Glutamatergic neuron (in vitro differentiated cells): ENCODE data around the gene MMS19. TPM values are rescaled to one million over a fixed set of nuclear protein-coding genes. Genes with fewer than 3 reads are reported as not detected.

Experiments
- DNase-seq: peaks from one replicate; pipeline ENCODE4 v3.0.0; 2022
- H3K27ac Mint-ChIP-seq: one replicate; pipeline ENCODE4 v1.8.0; 2020; ENCODE audit warnings: mild to moderate bottlenecking, mixed read lengths, inconsistent platforms; ENCODE audit not compliant: unreplicated experiment
- H3K27me3 Mint-ChIP-seq: one replicate; pipeline ENCODE4 v1.8.0; 2020; ENCODE audit warnings: mild to moderate bottlenecking, moderate library complexity, mixed read lengths, inconsistent platforms; ENCODE audit not compliant: unreplicated experiment
- H3K36me3 Mint-ChIP-seq: one replicate; pipeline ENCODE4 v1.8.0; 2020; ENCODE audit warnings: mild to moderate bottlenecking, mixed read lengths, inconsistent platforms; ENCODE audit not compliant: unreplicated experiment
- H3K4me1 Mint-ChIP-seq: one replicate; pipeline ENCODE4 v1.8.0; 2020; ENCODE audit warnings: mild to moderate bottlenecking, low read depth, mixed read lengths, inconsistent platforms; ENCODE audit not compliant: unreplicated experiment
- H3K4me3 Mint-ChIP-seq: one replicate; pipeline ENCODE4 v1.8.0; 2020; ENCODE audit warnings: mild to moderate bottlenecking, mixed read lengths, inconsistent platforms; ENCODE audit not compliant: unreplicated experiment
- H3K9me3 Mint-ChIP-seq: one replicate; pipeline ENCODE4 v1.8.0; 2020; ENCODE audit warnings: mild to moderate bottlenecking, moderate library complexity, mixed read lengths, inconsistent platforms; ENCODE audit not compliant: unreplicated experiment
- CTCF ChIP-seq: fragments of 200-600 bp; sonication (generic); IDR thresholded peaks from one replicate; pipeline ENCODE4 v1.5.0; 2021; ENCODE audit not compliant: partially characterized antibody, unreplicated experiment
- total RNA-seq: library from RNA; stranded (reverse); fragmentation: NEBNext Ultra II Directional; extraction: Animal tissue kit (Norgen Biotek cat#: 25700); gene quantifications from one replicate; pipeline ENCODE4 v1.2.1, GENCODE V29; 2021; ENCODE audit not compliant: unreplicated experiment

The MMS19 gene
- total RNA-seq, 1 donor from 2014 or later, result 139 TPM

- TF ChIP-seq CTCF, result no peak
- peaks cover 9% of the 10 kb centered on the region for H3K9me3 Mint-ChIP-seq
- peak overlapping the region; percentile 12 for H3K27ac Mint-ChIP-seq
These were observed 41.5 kb downstream of the MMS19 start for GRCh38 chr10:97456686-97457065.

GRCh38 chr10:97456034-97456685 is 42.1 kb downstream of the MMS19 start:
- H3K27me3 Mint-ChIP-seq, result peaks cover 17% of the 10 kb centered on the region
- peaks cover 12% of the 10 kb centered on the region for H3K36me3 Mint-ChIP-seq

More at GRCh38 chr10:97456686-97457065, 41.5 kb downstream of the MMS19 start:
- H3K27me3 Mint-ChIP-seq, result peaks cover 17% of the 10 kb centered on the region
- H3K4me3 Mint-ChIP-seq, result no peak overlapping the region
- DNase-seq, result no peak
- peaks cover 2% of the 10 kb centered on the region for H3K4me1 Mint-ChIP-seq
- peaks cover 12% of the 10 kb centered on the region for H3K36me3 Mint-ChIP-seq

GRCh38 chr10:97454330-97455036 is 43.7 kb downstream of the MMS19 start:
- Mint-ChIP-seq H3K27ac (peak overlapping the region; percentile 18), H3K36me3 (peaks cover 12% of the 10 kb centered on the region), H3K4me3 (no peak overlapping the region), H3K4me1 (peaks cover 2% of the 10 kb centered on the region), H3K9me3 (peaks cover 9% of the 10 kb centered on the region), H3K27me3 (peaks cover 17% of the 10 kb centered on the region)
- DNase-seq, result no peak
- no peak for TF ChIP-seq CTCF

More at GRCh38 chr10:97456034-97456685, 42.1 kb downstream of the MMS19 start:
- Mint-ChIP-seq H3K9me3 (peaks cover 9% of the 10 kb centered on the region), H3K4me1 (peaks cover 2% of the 10 kb centered on the region), H3K27ac (no peak overlapping the region), H3K4me3 (no peak overlapping the region)
- DNase-seq, result no peak
- TF ChIP-seq CTCF, result no peak

GRCh38 chr10:97452352-97452751 is 45.9 kb downstream of the MMS19 start:
- peaks cover 8% of the 10 kb centered on the region for H3K36me3 Mint-ChIP-seq
- no peak overlapping the region for H3K27ac Mint-ChIP-seq
- no peak overlapping the region for H3K4me3 Mint-ChIP-seq
- peaks cover 12% of the 10 kb centered on the region for H3K27me3 Mint-ChIP-seq
- peaks cover 5% of the 10 kb centered on the region for H3K4me1 Mint-ChIP-seq
- TF ChIP-seq CTCF, result no peak
- peaks cover 7% of the 10 kb centered on the region for H3K9me3 Mint-ChIP-seq
- DNase-seq, result no peak

GRCh38 chr10:97451605-97452004 is 46.6 kb downstream of the MMS19 start:
- peaks cover 8% of the 10 kb centered on the region for H3K36me3 Mint-ChIP-seq
- no peak overlapping the region for H3K27ac Mint-ChIP-seq
- no peak overlapping the region for H3K4me3 Mint-ChIP-seq
- TF ChIP-seq CTCF, result no peak
- DNase-seq, result no peak
- H3K27me3 Mint-ChIP-seq, result peaks cover 12% of the 10 kb centered on the region
- peaks cover 5% of the 10 kb centered on the region for H3K4me1 Mint-ChIP-seq
- peaks cover 5% of the 10 kb centered on the region for H3K9me3 Mint-ChIP-seq
